ENCODE results near the gene TGM2.

TGM2 gene

GRCh38 chr20:38147163-38147562 is 17.9 kb downstream of the TGM2 start:
- H3K4me3 ChIP-seq: no peak overlapping the region
- in situ Hi-C loops (cut with MboI; ENCODE audit: low sequenced_read_pairs): no loop called here
- no peaks in the 10 kb centered on the region for H3K9me3 ChIP-seq
- no peaks in the 10 kb centered on the region for H3K36me3 ChIP-seq (replicated peaks)
- DNase-seq (ENCODE audit: low spot score in 2 of 2): no peak
- H3K27me3 ChIP-seq (ENCODE audit: low read depth): no peaks in the 10 kb centered on the region
- peaks cover 5% of the 10 kb centered on the region for H3K4me1 ChIP-seq

GRCh38 chr20:38146628-38147027 is 18.4 kb downstream of the TGM2 start:
- H3K4me1 ChIP-seq: peaks cover 5% of the 10 kb centered on the region
- H3K9me3 ChIP-seq: no peaks in the 10 kb centered on the region
- in situ Hi-C loops (cut with MboI; ENCODE audit: low sequenced_read_pairs): no loop called here
- DNase-seq (ENCODE audit: low spot score in 2 of 2): no peak
- no peaks in the 10 kb centered on the region for H3K27me3 ChIP-seq (ENCODE audit: low read depth)
- H3K4me3 ChIP-seq: no peak overlapping the region
- no peaks in the 10 kb centered on the region for H3K36me3 ChIP-seq (replicated peaks)

GRCh38 chr20:38146156-38146555 is 18.9 kb downstream of the TGM2 start:
- no peak for DNase-seq (ENCODE audit: low spot score in 2 of 2)
- Histone ChIP-seq H3K4me3 (no peak overlapping the region), H3K4me1 (peaks cover 5% of the 10 kb centered on the region), H3K9me3 (no peaks in the 10 kb centered on the region), H3K36me3 (replicated peaks) (no peaks in the 10 kb centered on the region), H3K27me3 (ENCODE audit: low read depth) (no peaks in the 10 kb centered on the region)
- in situ Hi-C loops (cut with MboI; ENCODE audit: low sequenced_read_pairs): no loop called here

GRCh38 chr20:38145729-38146075 is 19.4 kb downstream of the TGM2 start:
- H3K36me3 ChIP-seq (replicated peaks): no peaks in the 10 kb centered on the region
- in situ Hi-C loops (cut with MboI; ENCODE audit: low sequenced_read_pairs): no loop called here
- H3K4me3 ChIP-seq: no peak overlapping the region
- DNase-seq (ENCODE audit: low spot score in 2 of 2): no peak
- no peaks in the 10 kb centered on the region for H3K9me3 ChIP-seq
- no peaks in the 10 kb centered on the region for H3K27me3 ChIP-seq (ENCODE audit: low read depth)
- peaks cover 5% of the 10 kb centered on the region for H3K4me1 ChIP-seq

GRCh38 chr20:38144974-38145728 is 19.9 kb downstream of the TGM2 start:
- no peak overlapping the region for H3K4me3 ChIP-seq
- in situ Hi-C loops (cut with MboI; ENCODE audit: low sequenced_read_pairs): no loop called here
- no peak for DNase-seq (ENCODE audit: low spot score in 2 of 2)
- H3K27me3 ChIP-seq (ENCODE audit: low read depth): no peaks in the 10 kb centered on the region
- no peaks in the 10 kb centered on the region for H3K36me3 ChIP-seq (replicated peaks)
- no peaks in the 10 kb centered on the region for H3K9me3 ChIP-seq
- H3K4me1 ChIP-seq: peaks cover 5% of the 10 kb centered on the region

GRCh38 chr20:38144598-38144973 is 20.5 kb downstream of the TGM2 start:
- H3K4me1 ChIP-seq: peaks cover 5% of the 10 kb centered on the region
- H3K27me3 ChIP-seq (ENCODE audit: low read depth): no peaks in the 10 kb centered on the region
- in situ Hi-C loops (cut with MboI; ENCODE audit: low sequenced_read_pairs): no loop called here
- DNase-seq (ENCODE audit: low spot score in 2 of 2): no peak
- no peaks in the 10 kb centered on the region for H3K36me3 ChIP-seq (replicated peaks)
- no peak overlapping the region for H3K4me3 ChIP-seq
- H3K9me3 ChIP-seq: no peaks in the 10 kb centered on the region

- Histone ChIP-seq H3K27me3 (ENCODE audit: low read depth) (no peaks in the 10 kb centered on the region), H3K4me3 (no peak overlapping the region), H3K9me3 (no peaks in the 10 kb centered on the region), H3K4me1 (peaks cover 5% of the 10 kb centered on the region), H3K36me3 (replicated peaks) (no peaks in the 10 kb centered on the region)
- peak in 1 of 2 experiments; percentile 35 for DNase-seq (ENCODE audit: low spot score in 2 of 2)
- in situ Hi-C loops (cut with MboI; ENCODE audit: low sequenced_read_pairs): no loop called here
Observed at GRCh38 chr20:38143646-38144554, 21.2 kb downstream of the TGM2 start.

- Histone ChIP-seq H3K4me3 (no peak overlapping the region), H3K36me3 (replicated peaks) (no peaks in the 10 kb centered on the region), H3K27me3 (ENCODE audit: low read depth) (no peaks in the 10 kb centered on the region), H3K9me3 (no peaks in the 10 kb centered on the region), H3K4me1 (peaks cover 5% of the 10 kb centered on the region)
- no peak for DNase-seq (ENCODE audit: low spot score in 2 of 2)
- in situ Hi-C loops (cut with MboI; ENCODE audit: low sequenced_read_pairs): no loop called here
Observed at GRCh38 chr20:38143238-38143645, 21.8 kb downstream of the TGM2 start.

- H3K4me1 ChIP-seq: peaks cover 5% of the 10 kb centered on the region
- in situ Hi-C loops (cut with MboI; ENCODE audit: low sequenced_read_pairs): no loop called here
Observed at GRCh38 chr20:38141889-38142494, 23.1 kb downstream of the TGM2 start.

GRCh38 chr20:38141204-38141888 is 23.7 kb downstream of the TGM2 start:
- Histone ChIP-seq H3K27me3 (ENCODE audit: low read depth) (no peaks in the 10 kb centered on the region), H3K4me1 (peaks cover 5% of the 10 kb centered on the region), H3K9me3 (no peaks in the 10 kb centered on the region), H3K36me3 (replicated peaks) (no peaks in the 10 kb centered on the region), H3K4me3 (no peak overlapping the region)
- in situ Hi-C loops (cut with MboI; ENCODE audit: low sequenced_read_pairs): no loop called here
- no peak for DNase-seq (ENCODE audit: low spot score in 2 of 2)

More at GRCh38 chr20:38141889-38142494, 23.1 kb downstream of the TGM2 start:
- Histone ChIP-seq H3K27me3 (ENCODE audit: low read depth) (no peaks in the 10 kb centered on the region), H3K9me3 (no peaks in the 10 kb centered on the region), H3K4me3 (no peak overlapping the region), H3K36me3 (replicated peaks) (no peaks in the 10 kb centered on the region)
- no peak for DNase-seq (ENCODE audit: low spot score in 2 of 2)

- Histone ChIP-seq H3K36me3 (replicated peaks) (no peaks in the 10 kb centered on the region), H3K27me3 (ENCODE audit: low read depth) (no peaks in the 10 kb centered on the region), H3K4me1 (peaks cover 5% of the 10 kb centered on the region), H3K4me3 (no peak overlapping the region), H3K9me3 (no peaks in the 10 kb centered on the region)
- in situ Hi-C loops (cut with MboI; ENCODE audit: low sequenced_read_pairs): no loop called here
- no peak for DNase-seq (ENCODE audit: low spot score in 2 of 2)
Observed at GRCh38 chr20:38139977-38140753, 24.9 kb downstream of the TGM2 start.

GRCh38 chr20:38139156-38139912 is 25.7 kb downstream of the TGM2 start:
- no peaks in the 10 kb centered on the region for H3K27me3 ChIP-seq (ENCODE audit: low read depth)
- H3K4me3 ChIP-seq: no peak overlapping the region
- DNase-seq (ENCODE audit: low spot score in 2 of 2): no peak
- no peaks in the 10 kb centered on the region for H3K9me3 ChIP-seq
- in situ Hi-C loops (cut with MboI; ENCODE audit: low sequenced_read_pairs): no loop called here
- H3K36me3 ChIP-seq (replicated peaks): no peaks in the 10 kb centered on the region
- peaks cover 5% of the 10 kb centered on the region for H3K4me1 ChIP-seq

All from HAP-1 (cell line).